Measurements from ENCODE around the gene CHAF1A.
A peak's percentile ranks its signal among the peaks of the same experiment; 100 is the strongest.

CHAF1A gene

DNA sequence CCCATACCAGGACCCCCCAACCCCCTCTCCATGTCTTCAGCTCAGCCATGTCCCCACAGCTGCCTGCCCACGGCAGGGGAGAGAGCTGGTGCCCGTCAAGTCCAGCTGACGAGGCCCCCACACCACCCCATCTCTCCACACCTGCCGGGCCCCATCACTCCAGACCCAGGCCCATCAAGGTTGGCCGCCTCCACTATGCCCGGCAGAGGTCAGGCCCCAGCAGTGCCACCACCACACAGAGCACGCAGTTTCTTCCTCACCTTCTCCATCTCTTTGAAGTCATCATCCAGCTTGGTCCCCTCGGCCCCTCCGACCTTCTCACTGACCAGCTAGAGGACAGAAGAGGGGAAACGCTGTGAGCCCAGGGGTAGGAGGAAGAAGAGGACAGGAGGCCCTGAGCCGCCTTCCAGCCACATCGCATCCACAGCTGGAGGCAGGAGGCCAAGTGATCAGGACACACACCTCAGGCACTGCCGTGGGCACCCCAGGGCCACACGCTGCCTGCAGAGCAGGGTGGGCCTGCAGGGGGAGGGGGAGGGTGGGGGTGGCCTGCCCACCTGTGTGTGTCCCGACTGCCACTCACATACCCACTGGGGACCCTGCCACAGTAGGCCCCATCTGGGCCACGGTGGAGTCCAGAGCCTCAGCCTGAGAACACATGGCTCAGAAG lies 35.6 kb upstream of the CHAF1A start:
- DNase-seq, result no peak

- no peak for DNase-seq
Measured at GRCh38 chr19:4367336-4367723, 35.1 kb upstream of the CHAF1A start.

DNA sequence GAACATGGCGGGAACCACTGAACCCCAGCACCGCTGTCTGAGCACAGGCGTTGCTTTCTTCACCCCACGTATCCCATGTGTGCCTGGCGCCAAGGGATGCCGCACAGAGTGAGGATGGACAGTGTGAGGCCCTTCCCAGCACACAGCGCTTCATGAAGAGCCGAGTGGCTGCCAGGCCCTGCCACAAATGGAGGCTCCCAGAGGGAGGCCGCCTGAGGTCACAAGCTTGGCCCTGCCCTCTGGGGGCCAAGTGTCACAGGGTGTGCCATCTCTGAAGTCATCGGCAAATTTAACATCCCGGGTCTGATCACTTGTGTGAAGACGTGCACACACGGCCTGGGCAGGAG lies 34.7 kb upstream of the CHAF1A start:
- DNase-seq, result no peak

DNA sequence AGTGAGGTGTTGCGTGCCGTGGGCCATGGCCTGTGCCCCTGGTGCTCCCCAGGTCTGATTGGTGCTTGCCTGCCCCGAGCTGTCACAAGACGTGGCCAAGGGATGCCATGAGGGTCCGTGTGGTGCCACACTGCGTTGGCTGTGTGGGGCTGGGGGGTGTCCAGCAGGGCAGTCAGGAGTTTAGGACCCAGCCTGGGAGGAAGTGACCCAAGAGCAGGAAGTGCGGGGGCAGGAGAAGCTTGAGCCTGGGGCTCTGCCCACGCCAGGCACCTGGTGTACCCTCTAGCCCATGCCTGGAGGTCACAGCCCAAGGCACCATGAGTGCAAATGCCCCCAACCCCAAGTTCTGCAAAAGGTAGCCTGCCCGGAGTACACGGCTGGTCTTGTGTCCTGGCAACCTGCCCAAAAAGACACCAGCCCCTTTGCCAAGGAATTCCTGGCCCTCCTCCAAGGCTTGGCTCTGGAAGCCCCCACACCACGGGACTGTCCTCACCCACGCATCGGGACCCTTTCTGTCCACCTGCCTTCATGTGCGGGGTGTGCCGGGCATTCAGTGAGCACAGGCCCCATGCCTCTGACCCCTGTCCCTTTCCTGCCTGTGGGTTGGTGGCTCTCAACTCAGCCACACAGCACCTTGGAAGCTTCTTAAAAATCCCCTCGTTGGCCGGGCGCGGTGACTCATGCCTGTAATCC lies 34.2 kb upstream of the CHAF1A start:
- no peak for DNase-seq

DNA sequence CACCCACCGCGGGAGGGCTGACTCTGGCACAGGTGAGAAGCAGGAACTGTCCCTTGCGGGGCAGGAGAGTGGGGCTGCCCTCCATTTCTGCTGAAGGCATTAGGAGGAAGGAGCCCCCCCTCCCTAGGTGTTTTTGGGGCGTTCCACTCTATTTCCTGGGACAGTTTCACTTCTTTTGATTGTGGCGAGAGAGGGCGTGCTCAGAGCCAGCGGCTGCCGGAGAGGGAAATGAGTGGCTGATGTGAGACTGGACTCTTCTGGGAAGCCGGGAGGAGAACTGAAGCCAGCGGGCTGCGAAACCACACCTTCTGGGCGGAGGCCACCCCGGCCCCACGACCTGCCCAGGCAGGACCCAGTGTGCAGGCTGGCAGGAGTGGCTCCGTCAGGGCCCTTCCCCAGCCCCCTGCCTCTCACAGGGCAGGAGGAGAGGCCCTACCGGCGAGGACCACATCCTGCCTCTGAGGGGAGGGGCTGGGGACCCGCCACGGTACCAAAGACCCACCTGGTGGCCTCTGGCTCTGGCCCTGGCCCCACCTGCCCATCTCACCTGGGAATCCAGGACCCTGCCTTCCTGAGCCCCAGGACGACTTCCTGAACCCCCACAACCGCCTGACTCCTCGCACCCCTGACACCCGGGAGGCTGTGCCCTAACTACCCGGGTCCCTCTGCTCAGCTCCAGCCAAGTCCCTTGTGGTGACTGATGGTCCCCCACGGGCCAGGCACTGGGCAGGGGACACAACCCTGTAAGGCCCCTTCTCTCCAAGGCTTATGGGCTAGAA lies 33.1 kb upstream of the CHAF1A start:
- DNase-seq, result peak; percentile 46 to 62

DNA sequence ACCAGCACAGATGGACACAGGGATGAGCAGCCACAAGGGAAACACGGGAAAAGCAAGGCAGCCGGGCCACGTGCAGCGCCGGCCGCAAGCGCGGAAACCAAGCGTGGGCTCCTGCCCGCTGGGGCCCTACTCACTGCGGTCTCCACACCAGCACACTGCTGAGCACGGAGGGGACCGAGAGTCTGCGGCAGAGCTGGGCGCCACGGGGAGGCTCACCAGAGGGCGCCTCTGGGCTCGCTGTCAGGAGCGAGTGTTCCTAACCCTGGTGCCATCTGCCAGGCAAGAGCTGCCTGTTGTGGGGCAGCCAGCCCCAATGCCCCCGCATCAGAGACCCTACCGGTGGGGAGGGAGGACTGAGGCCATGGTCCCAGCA lies 32.6 kb upstream of the CHAF1A start:
- DNase-seq, result peak; percentile 75 to 76

DNA sequence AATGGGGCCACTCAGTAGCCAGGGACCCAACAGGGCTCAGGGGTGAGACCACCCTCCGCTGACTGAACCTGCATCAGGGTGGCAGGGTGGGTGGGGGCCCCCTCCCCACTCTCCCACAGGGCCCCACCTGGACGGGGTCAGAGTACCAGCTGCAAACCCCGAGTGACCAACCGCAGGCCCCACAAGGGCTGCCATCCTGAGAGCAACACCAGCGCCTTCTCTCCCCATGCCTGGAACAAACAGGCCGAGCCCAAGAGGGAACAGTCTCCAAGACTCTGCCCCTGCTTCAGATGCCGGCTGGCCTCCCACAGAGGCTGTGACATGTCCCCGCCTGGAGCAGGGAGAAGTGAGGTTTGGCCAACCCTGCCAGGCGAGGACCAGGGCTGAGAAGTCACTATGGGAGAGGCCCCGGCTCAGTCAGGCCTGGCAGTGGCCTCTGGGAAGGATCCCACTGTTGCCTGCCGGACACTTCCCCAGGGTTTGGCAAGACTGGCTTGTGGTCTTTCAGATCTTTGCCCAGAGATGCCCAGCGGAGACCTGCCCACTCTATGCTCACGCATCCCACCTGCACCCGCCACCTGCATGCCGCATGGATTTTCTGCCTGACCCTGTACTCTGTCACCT lies 31.9 kb upstream of the CHAF1A start:
- no peak for DNase-seq

- no peak for DNase-seq
Measured at GRCh38 chr19:4371247-4372164, 30.9 kb upstream of the CHAF1A start.

DNA sequence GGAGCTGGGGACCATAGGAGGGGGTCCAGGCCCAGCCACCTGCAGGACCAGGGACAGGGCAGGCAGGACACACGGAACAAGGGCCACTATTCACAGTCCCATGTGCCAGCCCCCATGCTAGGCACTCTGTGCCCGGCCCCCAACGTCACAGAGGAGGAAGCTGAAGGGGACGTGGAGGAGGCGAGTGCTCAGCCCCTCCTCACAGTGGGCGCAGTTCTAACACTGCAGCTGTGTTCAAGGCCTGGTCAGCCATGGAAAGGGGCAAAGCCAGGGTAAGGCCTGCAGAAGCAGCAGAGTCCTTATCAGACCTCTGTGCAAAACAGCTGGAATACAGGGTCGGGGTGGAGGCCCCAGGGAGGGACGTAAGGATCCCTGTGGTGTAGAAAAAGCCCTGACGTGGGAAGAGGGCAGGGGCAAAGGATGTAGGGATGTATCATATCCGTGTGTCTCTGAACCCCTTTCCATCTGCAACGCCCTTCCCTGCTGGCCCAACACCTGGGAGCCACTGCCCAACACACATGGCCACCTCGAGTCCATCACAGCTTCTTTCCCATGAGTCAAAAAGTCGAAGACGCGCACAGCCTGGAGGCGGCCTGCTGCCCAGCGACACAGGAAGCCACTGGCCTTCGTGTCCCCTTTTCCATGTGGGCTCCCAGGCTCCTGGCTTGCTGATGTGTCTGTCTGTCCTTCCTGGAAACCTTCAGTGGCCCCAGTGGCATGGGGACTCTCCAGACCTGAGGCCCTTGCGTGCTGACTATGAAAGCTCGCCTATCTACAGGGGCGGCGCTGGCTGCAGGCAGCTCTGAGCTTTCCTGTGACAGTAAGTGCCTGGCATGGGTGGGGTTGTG lies 30.1 kb upstream of the CHAF1A start:
- no peak for DNase-seq

DNA sequence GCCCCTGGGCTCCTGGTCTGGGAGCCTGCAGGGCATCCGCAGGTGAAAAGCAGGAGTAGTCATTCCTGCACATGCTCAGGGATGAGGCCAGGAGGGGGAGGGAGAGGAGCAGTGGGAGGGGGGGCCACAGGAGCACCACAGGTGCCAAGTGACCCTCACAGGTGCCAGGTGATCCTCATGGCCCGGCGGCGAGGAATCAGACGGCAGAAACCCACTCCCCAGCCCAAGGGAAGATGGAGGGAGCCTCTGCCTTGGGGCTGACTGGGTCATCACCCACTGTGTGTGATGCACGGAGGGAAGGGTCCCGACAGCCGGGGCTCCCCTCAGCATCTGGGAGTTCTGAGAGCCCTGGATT lies 29.4 kb upstream of the CHAF1A start:
- DNase-seq, result no peak

GRCh38 chr19:4373601-4374497 lies 28.6 kb upstream of the CHAF1A start:
- no peak for DNase-seq

- no peak for DNase-seq
Measured at GRCh38 chr19:4374498-4375163, 27.8 kb upstream of the CHAF1A start.

GRCh38 chr19:4375164-4376027 lies 27.0 kb upstream of the CHAF1A start:
- no peak for DNase-seq

DNA sequence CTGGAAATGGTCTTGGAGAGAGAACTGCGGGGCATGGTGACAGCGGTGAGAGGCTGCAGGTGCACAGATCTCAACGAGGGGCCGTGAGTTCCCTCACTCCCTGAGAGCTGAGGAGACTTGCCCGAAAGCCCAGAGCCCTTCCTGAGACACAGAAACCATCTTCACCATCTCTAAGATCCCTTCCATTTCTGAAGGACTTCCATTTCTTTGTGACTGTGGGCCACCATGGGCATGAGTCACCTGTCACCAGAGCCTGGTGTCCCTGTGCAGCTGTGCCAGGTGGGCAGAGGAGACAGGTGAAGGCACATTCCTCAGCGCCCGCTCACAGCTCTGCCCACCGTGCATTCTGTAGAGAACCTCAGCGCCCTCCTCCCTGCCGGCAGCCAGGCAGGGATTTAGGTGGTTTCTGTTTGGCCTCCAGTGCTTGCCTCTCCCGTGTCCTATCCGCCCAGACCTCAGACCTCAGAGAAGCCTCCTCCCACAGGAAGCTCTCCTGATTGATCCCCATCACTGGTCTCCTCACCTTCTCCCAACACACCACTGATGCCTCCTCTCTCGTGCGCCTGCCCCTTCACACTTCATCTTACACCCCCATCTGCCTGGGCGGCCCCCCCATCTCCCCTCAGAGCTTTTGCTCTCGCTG lies 26.3 kb upstream of the CHAF1A start:
- DNase-seq, result no peak

- DNase-seq, result no peak
Measured at GRCh38 chr19:4376671-4376990, 25.8 kb upstream of the CHAF1A start.

DNA sequence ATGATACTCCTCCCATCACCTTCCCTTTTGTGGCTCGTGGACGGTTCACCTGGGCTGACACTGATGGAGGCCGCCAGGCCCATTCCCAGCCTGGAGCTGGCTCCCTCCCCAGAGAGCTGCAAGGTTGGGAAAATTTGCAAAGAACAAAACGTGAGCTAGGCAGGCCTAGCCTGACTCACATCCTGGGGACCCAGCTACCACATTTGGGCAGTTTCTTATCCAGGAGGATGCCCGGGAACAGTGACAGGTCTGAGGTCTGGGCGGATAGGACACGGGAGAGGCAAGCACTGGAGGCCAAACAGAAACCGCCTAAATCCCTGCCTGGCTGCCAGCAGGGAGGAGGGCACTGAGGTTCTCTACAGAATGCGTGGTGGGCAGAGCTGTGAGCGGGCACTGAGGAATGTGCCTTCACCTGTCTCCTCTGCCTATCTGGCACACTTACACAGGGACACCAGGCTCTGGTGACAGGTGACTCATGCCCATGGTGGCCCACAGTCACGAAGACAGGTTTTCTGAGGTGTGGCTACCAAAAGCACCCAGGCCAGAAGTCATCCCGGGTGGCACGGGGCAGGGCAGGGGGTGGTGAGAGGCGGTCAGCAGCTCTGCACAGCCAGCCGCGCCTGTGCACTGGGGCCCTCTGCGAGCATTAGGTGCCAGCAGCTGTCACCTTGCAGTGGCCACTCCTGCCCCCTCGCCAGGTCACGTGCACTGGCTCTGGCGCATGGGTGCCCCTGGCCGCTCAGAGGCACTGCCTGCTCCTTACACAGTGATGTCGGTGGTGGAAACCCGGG lies 25.3 kb upstream of the CHAF1A start:
- no peak for DNase-seq

DNA sequence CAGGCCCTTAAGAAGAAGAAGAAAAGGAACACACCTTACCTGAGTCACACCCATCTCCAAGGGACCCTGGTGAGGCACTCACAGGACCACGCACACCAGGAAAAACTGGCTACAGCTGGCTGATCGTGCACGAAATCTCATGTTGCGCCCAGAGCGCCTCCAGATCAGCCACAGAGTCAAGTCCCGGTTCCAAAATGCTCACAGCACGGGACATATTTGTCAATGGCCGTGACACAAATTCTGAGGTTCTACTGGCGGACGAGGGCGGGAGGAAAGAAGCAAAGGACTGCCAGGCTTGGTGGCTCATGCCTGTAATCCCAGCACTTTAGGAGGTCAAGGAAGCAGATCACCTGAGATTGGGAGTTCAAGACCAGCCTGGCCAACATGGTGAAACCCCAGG lies 23.6 kb upstream of the CHAF1A start:
- no peak for DNase-seq
